ENCODE data around the gene PCSK6.

GRCh38 chr15:101534376-101534970 lies 45.0 kb upstream of the PCSK6 start:
- TF ChIP-seq EZH2phosphoT487 (IDR thresholded peaks at IDR 0.05; ENCODE audit: borderline replicate concordance, low read depth, low read length) (no peak), CTCF (conservative IDR thresholded peaks at IDR 0.05; ENCODE audit: low read length) (no peak)
